Adipose tissue (tissue), 3 donors: ENCODE measurements around the gene GMEB1. TPM values are rescaled to one million over a fixed set of nuclear protein-coding genes. Genes with fewer than 3 reads are reported as not detected.
"Not testable (repeated sequence)": the region's sequence is repeated elsewhere in the genome, so short reads cannot be mapped to it uniquely, and the experiment has no call there.

Source experiments
- H3K27ac ChIP-seq: one replicate; pipeline ENCODE4 v1.5.1; 2013; ENCODE audit warnings: low read depth, low read length
- WGBS, 3 donors: extraction: QIAGEN DNeasy Blood & Tissue Kit; methylation state at CpG; one replicate each; pipeline ENCODE4 v1.1.7; 2013; 5-methylcytosine and 5-hydroxymethylcytosine counted together
- polyA plus RNA-seq, 3 donors: library from polyadenylated mRNA; stranded (reverse); fragments of 200-250 nt; gene quantifications; one replicate each; pipeline ENCODE4 v1.2.3, GENCODE V29; 2013
- donor health status: healthy with polysubstance abuse.
- donor health status: Bipolar disorder and iron deficiency.
- donor health status: healthy.

The GMEB1 gene
- polyA plus RNA-seq, 3 donors: 2.8 to 5.6 (median 5.2) TPM

DNA sequence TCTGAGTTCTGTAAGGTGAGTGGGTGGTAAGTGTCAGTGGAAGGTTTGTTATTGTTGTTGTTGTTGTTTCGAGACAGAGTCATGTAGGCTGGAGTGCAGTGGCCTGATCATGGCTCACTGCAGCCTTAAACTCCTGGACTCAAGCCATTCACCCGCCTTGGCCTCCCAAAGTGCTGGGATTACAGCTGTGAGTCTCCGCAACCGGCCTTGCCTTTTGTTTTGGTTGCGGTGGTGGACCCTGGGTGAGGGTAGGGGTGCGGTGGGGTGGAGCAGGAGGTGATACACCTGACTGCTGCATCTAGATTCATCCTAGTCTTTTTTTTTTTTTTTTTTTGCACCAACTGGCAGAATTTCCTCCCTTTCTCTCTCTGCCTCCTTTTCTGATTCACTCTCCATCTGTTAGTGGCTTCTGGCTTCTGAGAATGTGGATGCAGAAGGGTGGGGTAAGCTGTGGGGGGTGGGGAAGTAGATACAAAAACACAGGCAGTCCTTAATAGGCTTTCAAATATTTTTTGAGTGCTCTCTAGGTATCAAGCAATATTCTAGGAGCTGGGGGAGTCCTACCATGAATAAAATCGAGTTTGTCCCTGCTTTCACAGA is 4.6 kb upstream of the GMEB1 start:
- WGBS, 3 donors: 72 to 84% (median 84%) methylated on average over 7 of the region's 7 CpGs
- no peak overlapping the region for H3K27ac ChIP-seq

DNA sequence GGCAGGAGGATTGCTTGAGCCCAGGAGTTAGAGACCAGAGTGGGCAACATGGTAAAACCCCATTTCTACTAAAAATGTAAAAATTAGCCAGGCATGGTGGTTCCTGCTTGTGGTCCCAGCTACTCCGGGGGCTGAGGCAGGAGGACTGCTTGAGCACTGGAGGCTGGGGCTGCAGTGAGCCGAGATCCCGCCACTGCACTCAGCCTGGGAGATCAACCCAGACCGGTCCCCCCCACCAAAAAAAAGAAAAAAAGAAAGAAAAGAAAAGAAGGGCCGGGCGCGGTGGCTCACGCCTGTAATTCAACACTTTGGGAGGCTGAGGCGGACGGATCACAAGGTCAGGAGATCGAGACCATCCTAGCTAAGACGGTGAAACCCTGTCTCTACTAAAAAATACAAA is 1.8 kb upstream of the GMEB1 start:
- no peak overlapping the region for H3K27ac ChIP-seq
- 95 to 97% (median 96%) methylated on average over 11 to 12 of the region's 12 CpGs for WGBS, 3 donors

DNA sequence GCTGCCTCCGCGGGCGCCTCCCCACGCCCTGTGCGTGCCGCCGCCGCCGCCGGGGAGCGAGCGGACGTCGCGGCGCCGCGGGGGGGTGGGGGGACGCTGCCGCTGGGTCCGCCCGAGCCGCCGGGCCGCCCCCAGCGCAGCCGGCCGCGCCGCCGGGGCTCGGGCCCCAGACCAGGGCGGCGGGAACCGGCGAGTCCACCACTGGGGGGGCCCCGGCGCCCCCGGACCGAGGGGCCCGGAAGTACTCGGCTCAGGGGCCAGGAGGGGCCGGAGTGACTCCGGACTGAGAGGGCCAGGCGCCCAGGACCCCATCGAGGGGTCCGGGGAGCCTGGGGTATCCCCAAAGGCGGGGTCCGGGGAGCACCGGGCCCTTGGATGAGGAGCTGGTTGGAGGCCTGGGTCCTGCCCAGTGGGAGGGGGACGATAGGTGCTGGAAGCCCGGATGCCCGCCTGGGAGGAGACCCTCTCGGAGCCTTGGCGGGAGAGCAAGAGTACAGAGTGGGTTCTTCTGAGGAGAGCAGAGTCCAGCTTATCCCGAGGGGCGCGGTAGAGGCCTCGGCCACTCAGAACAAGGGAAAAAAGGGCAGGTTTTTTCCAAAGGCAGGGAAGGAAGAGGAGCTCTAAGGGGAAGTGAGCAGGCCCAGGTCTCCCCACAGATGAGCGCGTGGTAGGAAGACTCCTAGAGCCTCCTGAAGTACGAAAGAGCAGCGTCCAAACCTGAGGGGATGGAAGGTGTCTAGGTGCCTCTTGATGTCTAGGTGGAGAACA is 556 bp downstream of the GMEB1 start:
- peak overlapping the region; percentile 88 for H3K27ac ChIP-seq
- WGBS, 3 donors: 0 to 1% (median 0%) methylated on average over 32 to 57 of the region's 63 CpGs

DNA sequence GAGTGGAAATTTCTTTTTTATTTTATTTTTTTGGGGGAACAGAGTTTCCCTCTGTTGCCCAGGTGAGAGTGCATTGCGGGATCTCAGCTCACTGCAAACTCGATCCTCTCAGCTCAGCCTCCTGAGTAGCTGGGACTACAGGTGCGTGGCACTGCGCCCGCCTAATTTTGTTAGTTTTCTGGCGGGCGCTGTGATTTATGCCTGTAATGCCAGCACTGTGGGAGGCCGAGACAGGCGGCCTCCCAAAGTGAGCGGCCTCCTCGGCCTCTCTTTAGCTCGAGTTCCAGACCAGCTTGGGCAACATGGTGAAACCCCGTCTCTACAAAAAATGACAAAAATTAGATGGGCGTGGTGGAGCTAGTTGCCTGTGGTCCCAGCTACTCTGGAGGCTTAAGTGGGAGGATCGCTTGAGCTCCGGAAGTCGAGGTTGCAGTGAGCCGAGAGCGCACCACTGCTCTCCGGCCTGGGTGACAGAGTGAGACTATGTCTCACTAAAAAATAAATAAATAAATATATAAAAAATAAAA is 2.7 kb downstream of the GMEB1 start:
- no peak overlapping the region for H3K27ac ChIP-seq
- WGBS, 3 donors: 92 to 96% (median 96%) methylated on average over 20 of the region's 20 CpGs

DNA sequence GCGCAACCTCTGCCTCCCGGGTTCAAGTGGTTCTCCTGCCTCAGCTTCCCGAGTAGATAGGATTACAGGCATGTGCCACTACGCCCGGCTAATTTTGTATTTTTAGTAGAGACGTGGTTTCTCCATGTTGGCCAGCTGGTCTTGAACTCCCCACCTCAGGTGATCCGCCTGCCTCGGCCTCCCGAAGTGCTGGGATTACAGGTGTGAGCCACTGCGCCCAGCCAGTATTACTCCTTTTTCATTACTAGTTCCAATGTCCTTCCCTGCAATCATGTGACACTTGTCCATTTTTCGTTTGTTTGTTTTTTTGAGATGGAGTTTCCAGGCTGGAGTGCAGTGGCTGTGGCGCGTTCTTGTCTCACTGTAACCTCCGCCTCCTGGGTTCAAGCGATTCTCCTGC is 4.4 kb downstream of the GMEB1 start:
- 95 to 97% (median 96%) methylated on average over 15 of the region's 15 CpGs for WGBS, 3 donors
- not testable (repeated sequence) for H3K27ac ChIP-seq

DNA sequence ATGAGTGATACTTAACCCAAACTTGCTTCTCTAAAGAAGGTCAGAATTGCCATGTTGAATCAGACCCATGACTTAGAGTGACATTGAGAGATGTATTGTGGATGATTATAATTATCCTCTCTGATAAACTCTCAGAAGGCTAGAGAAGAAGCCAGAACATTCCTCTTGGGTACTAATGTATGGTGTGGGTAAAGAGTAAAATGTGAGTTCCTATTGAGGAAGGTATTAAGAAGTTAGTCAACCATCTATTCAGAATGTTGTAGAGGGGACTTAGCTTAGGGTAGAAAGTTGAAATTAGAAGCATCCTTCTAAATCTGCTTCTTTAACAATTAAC is 7.3 kb downstream of the GMEB1 start:
- H3K27ac ChIP-seq: no peak overlapping the region

DNA sequence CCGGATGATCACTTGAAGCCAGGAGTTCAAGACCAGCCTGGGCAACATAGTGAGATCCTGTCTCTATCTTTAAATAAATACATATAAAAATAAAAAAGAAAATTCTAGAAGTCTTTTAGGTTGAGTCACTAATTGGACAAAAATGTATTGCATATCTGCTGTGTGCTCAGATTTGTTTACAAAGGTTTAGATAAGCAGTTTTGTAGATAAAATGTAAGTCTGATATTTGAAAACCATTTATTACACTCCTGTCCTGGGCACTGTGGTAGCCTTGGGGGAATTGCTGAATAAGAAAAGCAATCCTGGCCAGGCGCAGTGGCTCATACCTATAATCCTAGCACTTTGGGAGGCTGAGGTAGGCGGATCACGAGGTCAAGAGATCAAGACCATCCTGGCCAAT is 11.6 kb downstream of the GMEB1 start:
- no peak overlapping the region for H3K27ac ChIP-seq
- 85 to 98% (median 95%) methylated on average over 4 of the region's 4 CpGs for WGBS, 3 donors

DNA sequence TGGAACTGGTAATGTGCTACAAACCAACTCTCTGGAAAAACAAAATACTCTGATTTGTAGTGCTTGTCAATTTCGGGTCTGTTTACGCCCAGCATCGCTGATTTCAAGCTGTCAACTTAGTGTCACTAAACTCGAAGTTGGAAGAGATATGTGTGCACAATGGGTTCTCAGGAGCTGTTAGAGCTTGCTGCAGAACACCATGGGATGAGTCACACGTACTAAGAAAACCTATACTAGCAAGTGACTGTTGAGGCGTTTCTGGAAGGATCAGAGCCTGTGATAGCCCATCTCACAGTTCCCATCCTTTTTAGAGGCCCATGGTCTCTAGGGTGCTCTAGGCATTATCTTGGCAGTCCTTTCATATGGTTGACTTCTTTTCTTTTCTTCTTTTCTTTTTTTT is 14.3 kb downstream of the GMEB1 start:
- no peak overlapping the region for H3K27ac ChIP-seq
- WGBS, 3 donors: 90 to 94% (median 91%) methylated on average over 6 of the region's 6 CpGs

DNA sequence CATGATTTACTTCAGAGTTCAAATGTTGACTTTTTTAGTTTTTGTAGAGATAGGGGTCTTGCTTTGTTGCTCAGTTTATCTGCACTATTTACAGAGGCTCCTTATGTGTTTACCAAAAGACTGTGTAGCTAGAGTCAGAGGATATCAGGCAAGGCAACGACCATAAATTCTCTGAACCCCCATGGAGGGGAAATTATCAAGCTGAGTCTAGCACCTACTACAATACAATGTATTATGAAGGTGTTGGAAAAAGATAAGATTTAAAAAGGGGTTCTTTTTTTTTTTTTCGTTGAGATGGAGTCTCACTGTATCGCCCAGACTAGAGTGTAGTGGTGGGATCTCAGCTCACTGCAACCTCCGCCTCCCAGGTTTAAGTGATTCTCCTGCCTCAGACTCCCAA is 16.4 kb downstream of the GMEB1 start:
- 73 to 93% (median 89%) methylated on average over 4 of the region's 4 CpGs for WGBS, 3 donors
- H3K27ac ChIP-seq: no peak overlapping the region

DNA sequence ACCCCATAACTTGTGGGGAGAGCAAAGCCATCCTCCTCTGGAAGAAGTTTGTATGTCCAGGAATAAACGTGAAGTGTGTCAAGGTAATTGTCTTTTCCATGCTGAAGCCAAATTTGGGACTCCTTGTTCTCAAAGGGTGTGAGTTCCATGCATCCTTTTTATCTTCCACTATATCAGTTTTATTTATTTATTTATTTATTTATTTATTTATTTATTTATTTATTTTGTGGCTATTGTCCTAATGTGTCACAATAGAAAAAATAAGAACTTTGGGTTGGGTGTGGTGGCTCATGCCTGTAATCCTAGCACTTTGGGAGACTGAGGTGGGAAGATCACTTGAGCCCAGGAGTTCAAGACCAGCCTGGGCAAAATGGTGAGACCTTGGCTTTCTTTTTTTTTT is 23.0 kb downstream of the GMEB1 start:
- not testable (repeated sequence) for H3K27ac ChIP-seq
- 86 to 100% (median 98%) methylated on average over 1 of the region's 1 CpG for WGBS, 3 donors

DNA sequence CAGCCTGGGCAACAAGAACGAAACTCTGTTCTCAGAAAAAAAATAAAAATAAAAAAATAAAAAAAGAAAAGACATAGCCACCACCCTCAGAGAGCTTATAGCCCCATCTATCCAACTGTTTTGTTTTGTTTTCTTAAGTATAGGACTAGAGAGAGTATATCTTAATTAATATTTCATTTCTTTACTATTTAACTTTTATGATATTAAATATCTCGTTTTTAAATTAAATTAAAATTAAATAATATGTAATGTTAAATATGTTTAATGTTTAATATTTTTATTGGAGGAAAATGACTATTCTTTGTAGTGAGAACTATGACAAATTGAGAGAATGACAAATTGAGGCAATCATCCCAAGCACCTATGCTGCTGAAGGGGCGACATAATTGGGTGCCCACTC is 35.0 kb downstream of the GMEB1 start:
- WGBS, 3 donors: 83 to 90% (median 88%) methylated on average over 3 of the region's 3 CpGs
- no peak overlapping the region for H3K27ac ChIP-seq

DNA sequence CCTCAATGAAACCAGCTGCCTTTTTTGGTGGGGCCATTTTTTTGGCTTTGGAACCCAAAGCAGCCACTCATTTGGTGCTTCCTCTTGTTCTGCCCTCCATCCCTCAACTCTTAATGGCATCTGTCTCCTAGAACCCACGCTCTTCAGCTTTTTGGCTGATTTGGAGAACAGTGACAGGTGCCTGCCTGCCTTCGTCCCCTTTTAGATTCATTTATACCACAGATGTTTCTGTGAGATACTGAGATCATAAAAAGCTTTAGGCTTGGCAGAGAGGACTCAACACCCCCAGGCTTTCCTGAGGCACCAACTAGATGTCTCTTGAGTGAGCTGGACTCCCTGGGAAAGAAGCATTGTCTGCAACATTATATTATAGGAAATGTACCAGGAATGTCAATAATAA is 47.8 kb downstream of the GMEB1 start:
- H3K27ac ChIP-seq: no peak overlapping the region
- 93 to 98% (median 95%) methylated on average over 2 of the region's 2 CpGs for WGBS, 3 donors

DNA sequence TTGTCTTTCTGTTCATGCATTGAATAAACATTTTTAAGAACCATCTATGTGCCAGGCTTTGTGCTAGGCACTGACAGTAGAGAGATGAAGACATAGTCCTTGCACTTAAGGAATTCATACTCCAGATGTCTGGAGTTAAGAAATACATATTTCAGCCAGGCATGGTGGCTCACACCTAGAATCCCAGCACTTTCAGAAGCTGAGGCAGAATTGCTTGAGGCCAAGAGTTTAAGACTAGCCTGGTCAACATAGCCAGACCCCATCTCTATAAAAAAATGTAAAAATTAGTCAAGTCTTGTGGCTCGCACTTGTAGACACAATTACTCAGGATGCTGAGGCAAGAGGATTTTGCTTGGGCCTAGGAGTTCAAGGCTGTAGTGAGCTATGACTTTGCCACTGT is 49.6 kb downstream of the GMEB1 start:
- 91 to 100% (median 98%) methylated on average over 1 of the region's 1 CpG for WGBS, 3 donors
- no peak overlapping the region for H3K27ac ChIP-seq

DNA sequence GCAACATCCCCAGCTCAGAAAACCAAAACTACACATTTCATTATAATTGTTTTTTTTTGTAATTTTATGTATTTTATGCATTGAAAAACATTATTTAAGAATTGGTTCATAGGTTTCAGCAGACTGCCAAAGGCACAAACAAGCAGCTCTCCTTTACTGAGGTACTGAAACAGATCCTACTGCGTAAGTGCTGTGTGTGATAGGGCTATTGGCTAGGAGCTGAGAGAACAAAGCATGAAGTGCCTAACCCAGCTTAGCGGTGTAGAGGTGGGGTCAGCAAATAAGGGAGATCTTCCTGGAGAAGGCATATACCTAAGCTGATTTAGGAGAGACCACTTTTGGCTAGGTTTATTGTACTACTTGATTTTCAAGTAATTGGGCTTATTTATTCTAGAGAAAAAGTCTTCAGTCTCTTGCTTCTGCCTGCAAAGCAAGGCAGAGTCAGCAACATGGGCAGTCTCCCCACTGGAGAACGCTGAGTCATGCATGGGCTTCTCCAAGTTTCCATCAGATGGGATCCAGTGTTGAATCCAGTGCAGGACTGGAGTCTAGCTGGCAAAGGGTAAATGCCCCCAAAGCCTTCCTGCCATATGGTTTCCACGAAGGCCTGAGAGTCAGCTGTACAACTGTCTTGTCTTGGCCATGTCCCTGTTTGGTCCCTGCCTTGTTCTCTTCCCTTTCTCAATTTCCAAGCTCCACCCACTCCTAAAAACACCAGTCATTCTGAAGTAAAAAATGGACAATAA is 50.2 kb downstream of the GMEB1 start:
- 75 to 88% (median 83%) methylated on average over 4 of the region's 4 CpGs for WGBS, 3 donors
- no peak overlapping the region for H3K27ac ChIP-seq

DNA sequence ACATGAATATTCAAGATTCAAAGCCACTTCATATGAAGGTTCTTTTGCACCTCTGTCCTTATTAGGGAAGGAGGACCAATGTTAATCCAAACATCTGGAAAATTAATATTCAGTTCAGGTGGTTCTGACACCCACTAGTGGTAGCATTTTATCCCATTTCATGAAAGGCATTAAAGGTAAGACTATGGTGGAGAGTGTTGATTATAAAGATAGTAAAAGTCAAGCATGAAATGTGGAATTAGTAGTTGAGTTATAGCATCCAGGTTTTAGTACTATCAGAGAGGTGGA is 50.7 kb downstream of the GMEB1 start:
- H3K27ac ChIP-seq: no peak overlapping the region

DNA sequence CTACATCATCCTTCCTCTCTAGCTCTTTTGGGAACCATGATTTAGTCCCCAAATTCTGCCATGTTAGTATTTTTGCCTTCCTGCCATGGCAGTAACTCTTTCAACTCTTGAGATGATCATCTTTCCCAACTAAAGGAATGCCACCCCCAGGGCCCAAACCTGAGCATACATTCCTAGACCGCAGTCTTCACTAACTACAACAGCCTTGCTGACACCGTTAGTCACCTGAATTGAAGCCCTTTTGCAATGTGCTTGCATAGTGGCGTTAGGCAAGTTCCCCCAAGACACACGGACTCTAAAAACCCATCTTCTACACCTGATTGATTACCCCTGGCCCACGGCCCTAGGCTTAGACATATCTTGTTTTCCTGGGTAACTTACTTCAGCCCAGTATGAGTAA is 51.8 kb downstream of the GMEB1 start:
- 70 to 78% (median 73%) methylated on average over 5 of the region's 5 CpGs for WGBS, 3 donors

DNA sequence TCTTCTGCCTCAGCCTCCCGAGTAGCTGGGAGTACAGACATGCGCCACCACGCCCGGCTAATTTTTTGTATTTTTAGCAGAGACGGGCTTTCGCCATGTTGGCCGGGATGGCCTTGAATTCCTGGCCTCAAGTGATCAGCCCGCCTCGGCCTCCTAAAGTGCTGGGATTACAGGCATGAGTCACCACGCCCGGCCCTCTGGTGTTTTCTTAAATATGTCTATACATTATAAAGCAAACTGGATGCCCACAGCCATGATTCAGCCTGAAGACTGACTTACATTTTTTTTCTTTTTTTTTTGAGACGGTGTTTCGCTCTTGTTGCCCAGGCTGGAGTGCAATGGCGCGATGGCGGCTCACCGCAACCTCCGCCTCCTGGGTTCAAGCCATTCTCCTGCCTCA is 53.3 kb downstream of the GMEB1 start:
- H3K27ac ChIP-seq: not testable (repeated sequence)
- WGBS, 3 donors: 92 to 96% (median 94%) methylated on average over 18 of the region's 18 CpGs

More for the DNA sequence above, 51.8 kb downstream of the GMEB1 start:
- no peak overlapping the region for H3K27ac ChIP-seq

DNA sequence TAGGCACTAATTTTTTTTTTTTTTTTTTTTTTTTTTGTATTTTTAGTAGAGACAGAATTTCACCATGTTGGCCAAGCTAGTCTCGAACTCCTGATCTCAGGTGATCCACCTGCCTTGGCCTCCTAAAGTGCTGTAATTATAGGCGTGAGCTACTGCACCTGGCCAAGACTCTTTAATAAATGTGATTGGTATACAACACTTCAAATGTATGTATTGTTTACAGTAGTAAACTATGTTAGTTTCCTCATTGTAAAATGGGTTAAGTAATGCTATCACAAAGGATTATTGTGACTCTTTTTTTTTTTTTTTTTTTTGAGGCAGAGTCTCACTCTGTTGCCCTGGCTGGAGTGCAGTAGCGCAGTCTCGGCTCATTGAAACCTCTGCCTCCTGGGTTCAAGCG is 56.8 kb downstream of the GMEB1 start:
- H3K27ac ChIP-seq: not testable (repeated sequence)
- 88 to 94% (median 93%) methylated on average over 5 of the region's 5 CpGs for WGBS, 3 donors

DNA sequence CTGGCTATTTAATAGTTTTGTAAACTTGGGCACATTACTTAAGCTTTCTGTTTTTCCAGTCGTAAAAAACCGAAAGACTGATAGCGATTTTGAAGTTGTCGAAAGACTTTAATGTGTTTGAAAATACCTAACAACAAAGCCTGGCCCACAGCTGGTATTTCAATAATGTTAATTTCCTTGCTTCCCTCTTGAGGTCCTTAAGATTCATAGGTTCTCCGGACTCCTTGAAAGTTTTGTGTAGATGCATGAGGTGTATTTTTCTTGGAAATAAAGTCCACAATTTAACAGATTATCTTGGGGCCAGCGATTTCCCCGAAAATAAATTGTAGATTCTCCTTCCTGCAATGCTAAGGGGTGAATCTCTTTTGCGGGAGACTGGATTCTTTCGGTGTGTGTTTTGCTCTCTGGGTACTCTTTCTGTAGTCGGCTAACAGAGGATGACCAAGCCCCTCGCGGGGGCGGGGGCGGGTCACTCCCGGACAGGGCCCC is 67.4 kb downstream of the GMEB1 start:
- no peak overlapping the region for H3K27ac ChIP-seq
- WGBS, 3 donors: 6 to 15% (median 13%) methylated on average over 15 of the region's 15 CpGs
